Activated B cell treated with CpG ODN at 0.5 μM for 24 hours (primary cell): Measurements from ENCODE around the gene ZNF215. TPM values are rescaled to one million over a fixed set of nuclear protein-coding genes. Genes with fewer than 3 reads are reported as not detected.

Experiments used
- ATAC-seq: fragments of 200-7000 bp; cut with Tn5 transposase; one replicate; pipeline ENCODE4 v1.10.0; 2021; ENCODE audit warnings: low read depth, mild to moderate bottlenecking, moderate library complexity
- CTCF ChIA-PET: fragments of 350-600 bp; sonication (Branson Sonifier 250); formaldehyde crosslinking; loops from one replicate; lab custom pipeline; 2021; ENCODE audit warnings: antibody characterized with exemption; lab: Charles Lee
- POLR2A ChIA-PET: fragments of 350-600 bp; sonication (Branson Sonifier 250); formaldehyde crosslinking; loops from one replicate; lab custom pipeline; 2021; ENCODE audit warnings: antibody characterized with exemption; lab: Charles Lee
- DNase-seq: peaks from one replicate; pipeline ENCODE4 v3.0.0; 2022
- H3K27ac Mint-ChIP-seq: one replicate; pipeline ENCODE4 v1.8.0; 2020; ENCODE audit warnings: mixed read lengths
- H3K27me3 Mint-ChIP-seq: one replicate; pipeline ENCODE4 v1.8.0; 2021; ENCODE audit warnings: mixed read lengths
- H3K36me3 Mint-ChIP-seq: one replicate; pipeline ENCODE4 v1.8.0; 2021; ENCODE audit warnings: low read depth, mixed read lengths
- H3K4me1 Mint-ChIP-seq: one replicate; pipeline ENCODE4 v1.8.0; 2021; ENCODE audit warnings: mixed read lengths
- H3K4me3 Mint-ChIP-seq: one replicate; pipeline ENCODE4 v1.8.0; 2020; ENCODE audit warnings: mild to moderate bottlenecking, mixed read lengths
- H3K9me3 Mint-ChIP-seq: one replicate; pipeline ENCODE4 v1.8.0; 2020; ENCODE audit warnings: mixed read lengths
- intact Hi-C: fragments of 100-400 bp; cut with micrococcal nuclease; formaldehyde crosslinking; loops from one replicate; pipeline ENCODE4 v1.15.1; 2024
- total RNA-seq: library from RNA; stranded (reverse); gene quantifications from 2 replicates; pipeline ENCODE4 v1.2.3, GENCODE V29; 2022
- TF ChIP-seq, protein P1 (sequence below): fragments of 200-600 bp; IDR thresholded peaks from one replicate; pipeline ENCODE4 v1.8.0; 2022; ENCODE audit warnings: antibody characterized with exemption, mild to moderate bottlenecking

The ZNF215 gene
- total RNA-seq, 1 donor from 2014 or later: 5.4 TPM

DNA sequence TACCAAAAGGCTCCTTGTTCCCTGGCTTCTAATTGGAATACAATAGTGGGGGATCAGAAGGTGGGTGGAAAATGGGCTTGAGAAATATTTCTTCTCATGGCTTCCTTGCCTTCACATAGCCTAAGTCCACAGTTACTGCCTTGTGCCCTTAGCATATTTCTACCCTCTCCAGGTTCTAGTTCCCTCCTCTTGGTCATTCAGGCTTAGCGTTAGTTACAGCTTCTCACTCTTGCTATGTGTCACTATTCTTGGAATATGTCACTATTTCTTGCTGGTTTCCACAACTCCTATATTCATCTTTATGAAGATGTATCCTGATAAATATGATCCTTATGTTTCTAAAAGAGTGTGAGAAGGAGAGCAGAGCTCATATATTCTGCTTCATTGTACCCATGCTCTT is 36.4 kb upstream of the ZNF215 start:
- no peaks in the 10 kb centered on the region for H3K9me3 Mint-ChIP-seq
- H3K27ac Mint-ChIP-seq: no peak overlapping the region
- DNase-seq (no peak), ATAC-seq (no peak)
- ChIA-PET POLR2A (no interaction called here), CTCF (interaction anchor here (0.6 kb wide), 1 partner anchor 65 kb away, joined by 3 read pairs; no protein-coding TSS in a partner anchor)
- intact Hi-C loops: no loop called here
- TF ChIP-seq, protein P1, sequence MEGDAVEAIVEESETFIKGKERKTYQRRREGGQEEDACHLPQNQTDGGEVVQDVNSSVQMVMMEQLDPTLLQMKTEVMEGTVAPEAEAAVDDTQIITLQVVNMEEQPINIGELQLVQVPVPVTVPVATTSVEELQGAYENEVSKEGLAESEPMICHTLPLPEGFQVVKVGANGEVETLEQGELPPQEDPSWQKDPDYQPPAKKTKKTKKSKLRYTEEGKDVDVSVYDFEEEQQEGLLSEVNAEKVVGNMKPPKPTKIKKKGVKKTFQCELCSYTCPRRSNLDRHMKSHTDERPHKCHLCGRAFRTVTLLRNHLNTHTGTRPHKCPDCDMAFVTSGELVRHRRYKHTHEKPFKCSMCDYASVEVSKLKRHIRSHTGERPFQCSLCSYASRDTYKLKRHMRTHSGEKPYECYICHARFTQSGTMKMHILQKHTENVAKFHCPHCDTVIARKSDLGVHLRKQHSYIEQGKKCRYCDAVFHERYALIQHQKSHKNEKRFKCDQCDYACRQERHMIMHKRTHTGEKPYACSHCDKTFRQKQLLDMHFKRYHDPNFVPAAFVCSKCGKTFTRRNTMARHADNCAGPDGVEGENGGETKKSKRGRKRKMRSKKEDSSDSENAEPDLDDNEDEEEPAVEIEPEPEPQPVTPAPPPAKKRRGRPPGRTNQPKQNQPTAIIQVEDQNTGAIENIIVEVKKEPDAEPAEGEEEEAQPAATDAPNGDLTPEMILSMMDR: no peak
- H3K36me3 Mint-ChIP-seq: no peaks in the 10 kb centered on the region
- peaks cover 3% of the 10 kb centered on the region for H3K27me3 Mint-ChIP-seq
- H3K4me1 Mint-ChIP-seq: no peaks in the 10 kb centered on the region
- no peak overlapping the region for H3K4me3 Mint-ChIP-seq

DNA sequence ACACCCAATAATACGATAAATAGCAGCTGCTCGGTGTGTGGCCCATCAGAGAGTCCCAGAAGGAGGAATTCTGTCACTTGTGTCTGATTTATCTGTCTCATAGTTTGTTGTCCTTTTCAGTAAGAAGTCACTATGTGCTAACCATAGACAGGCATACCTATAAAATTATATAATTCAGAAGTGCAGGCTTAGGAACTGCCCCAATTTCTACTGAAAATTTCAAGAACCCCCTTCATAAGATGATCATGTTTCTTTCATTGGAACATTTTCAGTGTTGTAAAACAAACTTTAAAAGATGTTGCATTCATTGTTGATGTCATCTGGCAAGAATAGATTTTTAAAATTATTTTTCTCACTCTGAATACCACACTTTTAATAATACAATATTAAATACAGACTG is 33.8 kb upstream of the ZNF215 start, which contains the start of gene OR2D2:
Gene OR2D2, minus strand, starts transcription at position 101 of the 400 bp plus-strand sequence. Its CDS starts 0 bp downstream, at position 101.
- Mint-ChIP-seq H3K27me3 (peaks cover 3% of the 10 kb centered on the region), H3K4me1 (no peaks in the 10 kb centered on the region), H3K36me3 (no peaks in the 10 kb centered on the region), H3K27ac (no peak within 1 kb of the TSS), H3K4me3 (no peak within 1 kb of the TSS), H3K9me3 (no peaks in the 10 kb centered on the region)
- CTCF ChIA-PET: no interaction called here
- DNase-seq (no peak), ATAC-seq (no peak)
- POLR2A ChIA-PET: no interaction called here
- TF ChIP-seq, protein P1: no peak
- intact Hi-C loops: no loop called here

DNA sequence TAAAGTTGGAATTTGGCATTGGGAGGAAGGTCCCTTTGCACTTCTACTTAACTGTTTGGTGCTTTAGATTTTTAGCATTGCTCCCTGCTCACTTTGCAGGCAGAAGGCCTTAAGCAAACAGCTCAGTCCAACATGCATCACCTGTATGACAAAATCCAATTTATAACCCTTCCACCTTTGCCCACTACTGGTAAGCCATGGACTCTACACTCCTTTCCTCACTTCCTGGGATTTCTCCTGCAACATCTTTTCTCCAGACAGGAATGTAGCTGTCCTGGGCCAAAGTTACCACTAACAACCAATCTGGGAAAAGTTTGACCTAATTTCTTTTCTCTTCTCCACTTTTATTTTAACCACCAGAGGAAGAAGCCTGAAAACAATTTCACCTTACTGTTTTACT is 32.1 kb upstream of the ZNF215 start:
- ATAC-seq (no peak), DNase-seq (no peak)
- TF ChIP-seq, protein P1: no peak
- POLR2A ChIA-PET: no interaction called here
- Mint-ChIP-seq H3K4me1 (no peaks in the 10 kb centered on the region), H3K9me3 (no peaks in the 10 kb centered on the region), H3K36me3 (no peaks in the 10 kb centered on the region), H3K4me3 (no peak overlapping the region), H3K27me3 (peaks cover 3% of the 10 kb centered on the region), H3K27ac (no peak overlapping the region)
- intact Hi-C loops: no loop called here
- CTCF ChIA-PET: no interaction called here

DNA sequence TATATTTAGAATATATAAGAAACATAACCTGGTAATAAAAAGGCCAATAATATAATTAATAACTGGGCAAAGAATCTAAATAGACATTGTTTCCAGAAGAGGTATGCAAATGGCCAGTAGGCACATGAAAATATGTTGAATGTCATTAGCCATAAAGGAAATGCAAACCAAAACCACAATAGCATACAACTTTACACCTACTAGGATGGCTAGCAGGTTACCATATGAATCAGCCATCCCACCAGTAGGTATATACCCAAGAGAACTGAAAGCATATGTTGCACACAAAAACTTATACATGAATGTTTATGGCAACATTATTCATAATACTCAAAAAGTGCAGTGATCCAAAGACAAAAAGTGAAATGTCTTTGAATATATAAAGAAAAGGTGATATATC is 31.2 kb upstream of the ZNF215 start:
- ATAC-seq (no peak), DNase-seq (no peak)
- peaks cover 3% of the 10 kb centered on the region for H3K27me3 Mint-ChIP-seq
- no peaks in the 10 kb centered on the region for H3K36me3 Mint-ChIP-seq
- no peak overlapping the region for H3K27ac Mint-ChIP-seq
- TF ChIP-seq, protein P1: no peak
- no peaks in the 10 kb centered on the region for H3K4me1 Mint-ChIP-seq
- H3K9me3 Mint-ChIP-seq: no peaks in the 10 kb centered on the region
- ChIA-PET CTCF (no interaction called here), POLR2A (no interaction called here)
- no peak overlapping the region for H3K4me3 Mint-ChIP-seq
- intact Hi-C loops: no loop called here

DNA sequence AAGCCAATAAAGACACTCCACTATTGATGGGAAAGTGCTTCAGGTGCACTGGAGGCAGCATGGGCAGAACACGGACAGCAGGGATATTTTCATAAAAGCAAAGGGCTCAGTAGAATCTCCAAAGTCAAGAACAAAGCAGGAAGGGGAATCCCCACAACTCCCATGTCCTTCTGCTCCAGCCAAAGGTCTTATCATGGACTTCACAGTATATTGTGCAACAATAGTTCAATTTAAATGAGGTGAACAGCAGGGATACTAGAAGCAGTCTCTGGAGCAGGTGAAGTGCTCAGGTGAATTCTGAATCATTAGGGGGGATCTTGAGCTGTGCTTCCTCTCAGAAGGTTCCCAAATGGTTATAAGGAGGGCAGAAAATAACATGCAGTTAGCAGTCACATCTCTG is 27.3 kb upstream of the ZNF215 start:
- Mint-ChIP-seq H3K4me1 (no peaks in the 10 kb centered on the region), H3K9me3 (no peaks in the 10 kb centered on the region), H3K4me3 (no peak overlapping the region), H3K27me3 (no peaks in the 10 kb centered on the region), H3K36me3 (no peaks in the 10 kb centered on the region), H3K27ac (no peak overlapping the region)
- intact Hi-C loops: no loop called here
- DNase-seq (no peak), ATAC-seq (no peak)
- ChIA-PET CTCF (no interaction called here), POLR2A (no interaction called here)
- TF ChIP-seq, protein P1: no peak
